ENCODE measurements around the gene KCNJ15.

DNA sequence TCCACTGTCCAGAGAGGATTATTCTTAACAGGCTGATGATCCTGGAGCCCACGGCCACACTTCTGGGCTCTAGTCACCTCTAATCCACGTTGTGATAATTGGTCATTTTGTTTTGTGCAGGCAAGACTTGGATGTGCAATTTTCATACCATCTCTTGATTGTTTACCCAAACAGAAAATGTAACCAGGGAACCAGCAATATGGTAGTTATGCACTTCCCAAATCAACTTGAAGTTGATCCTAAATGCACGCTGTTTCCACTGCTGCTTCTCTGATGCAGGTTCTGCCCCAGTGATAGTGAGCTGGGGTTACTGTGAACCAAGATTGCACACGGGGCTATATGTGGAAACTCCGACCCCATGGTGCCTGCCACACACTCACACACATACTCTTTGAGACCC lies 14.7 kb upstream of the KCNJ15 start:
- TF ChIP-seq, protein P1, sequence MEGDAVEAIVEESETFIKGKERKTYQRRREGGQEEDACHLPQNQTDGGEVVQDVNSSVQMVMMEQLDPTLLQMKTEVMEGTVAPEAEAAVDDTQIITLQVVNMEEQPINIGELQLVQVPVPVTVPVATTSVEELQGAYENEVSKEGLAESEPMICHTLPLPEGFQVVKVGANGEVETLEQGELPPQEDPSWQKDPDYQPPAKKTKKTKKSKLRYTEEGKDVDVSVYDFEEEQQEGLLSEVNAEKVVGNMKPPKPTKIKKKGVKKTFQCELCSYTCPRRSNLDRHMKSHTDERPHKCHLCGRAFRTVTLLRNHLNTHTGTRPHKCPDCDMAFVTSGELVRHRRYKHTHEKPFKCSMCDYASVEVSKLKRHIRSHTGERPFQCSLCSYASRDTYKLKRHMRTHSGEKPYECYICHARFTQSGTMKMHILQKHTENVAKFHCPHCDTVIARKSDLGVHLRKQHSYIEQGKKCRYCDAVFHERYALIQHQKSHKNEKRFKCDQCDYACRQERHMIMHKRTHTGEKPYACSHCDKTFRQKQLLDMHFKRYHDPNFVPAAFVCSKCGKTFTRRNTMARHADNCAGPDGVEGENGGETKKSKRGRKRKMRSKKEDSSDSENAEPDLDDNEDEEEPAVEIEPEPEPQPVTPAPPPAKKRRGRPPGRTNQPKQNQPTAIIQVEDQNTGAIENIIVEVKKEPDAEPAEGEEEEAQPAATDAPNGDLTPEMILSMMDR (IDR thresholded peaks at IDR 0.05): no peak
- no peak for TF ChIP-seq POLR2A (IDR thresholded peaks at IDR 0.05)
